CD4-positive, alpha-beta T cell treated with Interleukin-21 for 1 hour (primary cell): ENCODE data around the gene GAPVD1.
A peak's percentile ranks its signal among the peaks of the same experiment; 100 is the strongest.

Source experiments
- DNase-seq: peaks from one replicate; pipeline ENCODE4 v3.0.0-alpha.2; 2020

The GAPVD1 gene

GRCh38 chr9:125407974-125408900, 146.6 kb downstream of the GAPVD1 start:
- peak; percentile 68 for DNase-seq

DNA sequence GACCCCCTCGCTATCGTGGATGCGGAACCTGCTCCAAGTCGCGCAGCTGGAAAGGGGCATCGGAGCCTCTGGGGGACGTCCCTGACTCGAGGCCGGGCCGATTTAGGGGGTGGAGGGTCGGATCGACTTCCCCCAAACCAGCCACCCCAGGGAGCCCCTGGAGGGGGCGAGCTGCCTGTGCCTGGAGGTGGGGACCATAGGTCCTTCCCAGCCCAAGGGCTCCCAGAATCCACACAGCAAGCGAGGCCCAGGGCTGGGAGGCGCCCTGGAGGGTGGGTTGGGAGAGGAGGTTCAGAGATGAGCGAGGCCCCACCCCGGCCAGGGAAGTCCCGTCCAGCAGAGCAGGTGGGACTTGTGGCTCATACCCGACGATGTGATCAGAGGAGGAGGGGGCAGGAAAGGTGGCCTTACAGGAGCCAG, 147.6 kb downstream of the GAPVD1 start:
- DNase-seq = no peak

GRCh38 chr9:125409637-125410521, 148.3 kb downstream of the GAPVD1 start:
- peak; percentile 68 for DNase-seq

DNA sequence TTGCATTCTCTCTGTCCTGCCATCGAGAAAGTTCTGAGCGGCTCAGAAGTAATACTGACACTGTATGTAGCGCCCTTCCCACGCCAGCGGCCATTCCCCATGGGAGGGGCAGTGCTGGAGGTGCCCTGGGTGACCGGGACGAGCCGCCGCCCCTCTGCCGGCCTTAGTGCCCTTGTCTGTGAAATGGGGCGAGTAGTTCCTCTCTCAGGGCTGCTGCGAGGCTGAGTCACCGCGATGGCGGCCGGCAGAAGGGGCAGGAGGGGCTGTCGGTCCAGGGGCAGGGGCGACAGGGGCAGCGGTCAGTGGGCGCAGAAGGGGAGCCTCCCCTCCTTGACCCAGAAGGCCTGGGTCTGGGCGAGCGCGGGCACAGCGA, 148.9 kb downstream of the GAPVD1 start:
- DNase-seq = no peak

- DNase-seq = no peak
These were observed 149.6 kb downstream of the GAPVD1 start for GRCh38 chr9:125411171-125411756.

- no peak for DNase-seq
These were observed 150.5 kb downstream of the GAPVD1 start for GRCh38 chr9:125412166-125412565.

DNA sequence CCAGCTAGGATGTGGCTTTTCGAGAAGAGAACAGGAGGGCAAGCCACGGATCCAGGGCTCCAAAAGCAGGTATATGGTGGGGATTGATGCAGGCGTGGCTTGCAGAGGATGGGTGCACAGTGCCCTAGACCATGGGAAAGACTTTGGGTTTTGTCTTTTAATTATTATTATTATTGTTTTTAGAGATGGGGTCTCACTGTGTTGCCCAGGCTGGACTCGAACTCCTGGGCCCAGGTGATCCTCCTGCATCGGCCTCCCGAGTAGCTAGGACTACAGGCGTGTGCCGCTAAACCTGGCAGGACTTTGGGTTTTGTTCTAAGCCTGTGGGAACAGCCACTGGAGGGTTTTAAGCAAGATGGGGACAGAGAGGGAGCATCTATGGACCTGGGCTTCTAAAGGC, 152.0 kb downstream of the GAPVD1 start:
- no peak for DNase-seq

GRCh38 chr9:125415583-125416460, 154.2 kb downstream of the GAPVD1 start:
- no peak for DNase-seq

GRCh38 chr9:125416517-125416916, 154.9 kb downstream of the GAPVD1 start:
- no peak for DNase-seq
